Measurements from ENCODE around the gene TLX3.

Gene TLX3

DNA sequence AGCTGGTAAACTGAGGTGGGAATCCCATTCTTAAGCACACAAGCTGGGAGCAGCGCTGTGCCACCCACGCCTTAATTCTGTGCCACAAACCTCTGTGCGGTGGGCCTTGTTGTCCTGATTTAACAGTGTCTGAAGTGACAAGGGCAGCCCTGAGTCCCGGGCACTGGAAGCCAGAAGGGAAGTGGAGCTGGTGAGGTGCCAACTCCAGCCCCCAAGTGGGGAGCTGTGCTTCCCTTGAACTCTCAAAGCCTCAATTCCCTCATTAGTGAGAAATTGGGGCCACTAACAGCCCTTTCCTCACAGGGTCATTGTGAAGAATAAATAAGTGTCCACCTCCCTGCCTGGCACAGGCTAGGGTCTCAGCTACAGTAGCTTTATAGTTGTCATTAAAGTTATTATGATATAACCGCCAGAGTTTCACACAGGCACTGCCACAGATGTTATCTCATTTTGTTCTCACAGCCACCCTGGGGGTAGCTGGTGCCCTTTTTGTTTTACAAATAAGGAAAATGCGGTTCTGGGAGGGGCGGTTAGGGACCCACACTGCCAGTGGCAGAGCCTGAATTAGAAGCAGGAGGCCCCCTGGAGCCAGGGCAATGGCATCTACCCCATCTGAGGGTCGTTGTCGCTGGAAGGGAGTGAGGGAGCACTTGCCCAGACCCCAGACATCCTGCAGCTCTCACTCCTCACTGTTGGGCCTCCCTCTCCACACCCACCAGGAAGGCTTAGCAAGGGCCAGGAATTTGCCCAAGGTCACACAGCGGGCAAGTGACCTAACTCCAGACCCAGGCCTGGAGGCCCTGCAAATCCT is 2.1 kb upstream of the TLX3 start:
- FAIRE-seq, result no peak

DNA sequence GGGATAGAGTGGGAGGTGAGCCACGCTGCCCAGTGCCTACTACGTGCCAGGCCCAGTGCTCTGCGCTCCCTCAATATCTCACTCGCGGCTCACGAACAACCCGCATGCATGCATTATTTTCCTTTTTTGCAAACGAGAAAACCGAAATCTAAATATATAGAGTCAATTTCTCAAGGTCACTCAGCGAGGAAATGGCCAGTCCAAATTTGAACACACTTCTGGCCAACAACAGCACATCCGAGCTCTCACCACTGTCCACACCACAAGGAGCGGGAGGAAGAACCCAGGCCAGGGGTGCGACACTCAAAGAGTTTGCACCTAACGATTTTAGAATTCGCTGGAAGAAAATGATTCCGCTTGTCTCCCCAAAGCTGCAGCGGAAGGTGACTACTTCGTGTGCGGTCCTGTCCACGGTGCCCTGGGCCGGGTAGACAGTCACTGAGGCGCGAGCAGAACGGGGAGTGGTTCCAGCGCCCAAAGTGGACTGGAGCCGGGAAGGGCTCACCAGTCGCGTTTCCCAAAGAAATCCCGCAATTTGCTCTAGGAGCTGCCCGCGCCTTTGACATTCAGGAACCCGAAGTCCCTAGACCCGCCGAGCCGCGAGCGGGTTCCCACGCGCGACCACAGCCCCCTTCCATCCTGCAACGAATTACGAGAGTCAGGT is 1.1 kb upstream of the TLX3 start:
- FAIRE-seq, result no peak

DNA sequence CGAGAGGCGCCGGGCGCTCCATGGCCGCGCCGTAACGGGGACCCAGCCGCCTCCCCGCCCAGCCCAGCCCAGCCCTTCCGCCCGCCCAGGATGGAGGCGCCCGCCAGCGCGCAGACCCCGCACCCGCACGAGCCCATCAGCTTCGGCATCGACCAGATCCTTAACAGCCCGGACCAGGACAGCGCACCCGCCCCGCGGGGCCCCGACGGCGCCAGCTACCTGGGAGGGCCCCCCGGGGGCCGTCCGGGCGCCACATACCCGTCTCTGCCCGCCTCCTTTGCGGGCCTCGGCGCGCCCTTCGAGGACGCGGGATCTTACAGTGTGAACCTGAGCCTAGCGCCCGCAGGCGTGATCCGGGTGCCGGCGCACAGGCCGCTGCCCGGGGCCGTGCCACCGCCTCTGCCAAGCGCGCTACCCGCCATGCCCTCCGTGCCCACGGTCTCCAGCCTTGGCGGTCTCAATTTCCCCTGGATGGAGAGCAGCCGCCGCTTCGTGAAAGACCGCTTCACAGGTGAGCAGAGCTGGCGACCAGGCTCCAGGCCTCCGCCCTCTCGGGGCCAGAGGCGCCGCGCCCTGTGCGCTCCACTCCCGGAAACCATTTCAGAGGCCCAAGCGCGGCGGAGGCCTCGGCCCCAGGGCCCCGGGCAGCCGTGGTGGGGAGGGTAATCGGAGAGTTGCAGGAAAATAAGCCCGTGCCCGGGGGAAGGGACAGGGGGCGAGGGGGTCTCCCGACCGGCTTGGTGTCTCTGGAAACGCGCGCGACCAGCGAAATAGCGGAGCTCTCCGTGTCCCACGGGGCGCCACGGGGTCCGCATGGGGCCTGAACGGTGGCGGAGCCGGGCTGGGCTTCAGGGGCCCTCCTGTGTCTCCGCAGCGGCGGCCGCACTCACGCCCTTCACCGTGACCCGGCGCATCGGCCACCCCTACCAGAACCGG is 496 bp downstream of the TLX3 start:
- FAIRE-seq, result no peak

DNA sequence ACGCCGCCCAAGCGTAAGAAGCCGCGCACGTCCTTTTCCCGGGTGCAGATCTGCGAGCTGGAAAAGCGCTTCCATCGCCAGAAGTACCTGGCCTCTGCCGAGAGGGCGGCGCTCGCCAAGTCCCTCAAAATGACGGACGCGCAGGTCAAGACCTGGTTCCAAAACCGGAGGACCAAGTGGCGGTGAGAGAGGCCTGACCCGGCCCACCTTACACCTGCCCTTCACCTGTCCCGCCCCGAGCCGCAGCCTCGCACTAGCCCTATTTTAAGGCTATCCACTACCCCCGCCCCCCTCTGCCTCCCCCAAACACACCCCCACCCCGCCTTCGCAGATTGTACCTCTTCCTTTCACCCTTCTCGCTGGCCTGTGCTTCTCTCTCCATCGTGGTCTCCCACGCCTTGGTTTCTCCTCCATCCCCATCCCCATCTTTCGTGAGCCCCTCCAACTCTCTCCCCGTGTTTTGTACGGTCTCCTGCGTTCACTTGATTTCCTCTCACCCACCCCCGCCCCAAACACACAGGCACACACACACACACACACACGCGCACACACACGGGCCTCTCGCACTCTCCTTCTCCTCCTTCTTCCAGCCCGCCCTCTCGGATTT is 1.3 kb downstream of the TLX3 start:
- no peak for FAIRE-seq

DNA sequence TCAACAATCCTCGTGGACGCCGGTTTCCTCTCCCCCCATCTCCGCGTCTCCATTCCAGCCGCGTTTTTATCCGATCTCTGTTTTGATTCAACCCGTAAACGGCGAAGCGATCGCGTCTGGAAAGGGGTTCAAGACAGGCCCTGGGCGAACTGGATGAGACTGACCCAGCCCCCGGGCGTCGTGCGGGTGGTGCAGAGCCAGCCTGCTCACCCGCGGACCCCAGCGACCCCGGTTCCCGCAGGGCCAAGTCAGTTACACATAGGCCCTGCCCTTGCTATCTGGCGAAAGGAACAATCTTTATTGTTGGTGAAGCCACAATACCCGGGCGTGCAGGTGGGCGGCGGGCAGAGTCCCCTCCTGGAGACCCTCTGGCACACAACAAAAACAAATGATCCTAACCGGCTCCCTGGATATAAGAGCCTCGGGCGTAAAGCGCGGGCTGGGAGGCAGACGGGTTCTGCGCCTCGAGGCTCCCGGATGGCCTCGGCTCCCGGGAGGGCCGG is 1.8 kb downstream of the TLX3 start:
- no peak for FAIRE-seq

DNA sequence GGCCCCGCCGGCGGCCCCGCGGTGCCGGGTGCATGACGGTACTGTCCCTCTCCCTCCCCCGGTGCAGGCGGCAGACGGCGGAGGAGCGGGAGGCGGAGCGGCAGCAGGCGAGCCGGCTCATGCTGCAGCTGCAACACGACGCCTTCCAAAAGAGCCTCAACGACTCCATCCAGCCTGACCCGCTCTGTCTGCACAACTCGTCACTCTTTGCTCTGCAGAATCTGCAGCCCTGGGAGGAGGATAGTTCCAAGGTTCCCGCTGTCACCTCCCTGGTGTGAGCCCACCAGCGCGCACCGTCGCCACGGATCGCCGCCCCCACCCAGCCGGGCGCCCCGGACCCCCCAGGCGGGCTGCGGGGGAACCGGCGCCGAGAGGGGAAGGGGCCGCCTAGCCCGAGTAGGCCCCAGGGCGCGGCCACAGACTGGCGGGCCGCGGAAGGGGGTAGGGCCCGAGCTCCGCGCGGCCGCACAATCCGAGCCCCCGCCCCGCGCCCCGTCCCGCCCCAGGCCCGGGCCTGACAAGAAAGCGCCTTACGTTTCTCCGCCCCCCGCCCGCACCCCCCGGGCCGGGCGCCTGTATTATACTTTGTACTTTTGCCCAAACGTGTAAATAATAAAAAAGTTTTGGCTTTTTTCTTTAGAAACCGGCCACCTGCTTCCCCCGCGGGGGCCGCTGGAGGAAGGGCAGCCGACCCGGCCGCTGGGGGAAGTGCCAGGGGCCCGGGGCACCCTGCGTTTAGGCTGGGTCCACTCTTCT is 2.5 kb downstream of the TLX3 start:
- no peak for FAIRE-seq

DNA sequence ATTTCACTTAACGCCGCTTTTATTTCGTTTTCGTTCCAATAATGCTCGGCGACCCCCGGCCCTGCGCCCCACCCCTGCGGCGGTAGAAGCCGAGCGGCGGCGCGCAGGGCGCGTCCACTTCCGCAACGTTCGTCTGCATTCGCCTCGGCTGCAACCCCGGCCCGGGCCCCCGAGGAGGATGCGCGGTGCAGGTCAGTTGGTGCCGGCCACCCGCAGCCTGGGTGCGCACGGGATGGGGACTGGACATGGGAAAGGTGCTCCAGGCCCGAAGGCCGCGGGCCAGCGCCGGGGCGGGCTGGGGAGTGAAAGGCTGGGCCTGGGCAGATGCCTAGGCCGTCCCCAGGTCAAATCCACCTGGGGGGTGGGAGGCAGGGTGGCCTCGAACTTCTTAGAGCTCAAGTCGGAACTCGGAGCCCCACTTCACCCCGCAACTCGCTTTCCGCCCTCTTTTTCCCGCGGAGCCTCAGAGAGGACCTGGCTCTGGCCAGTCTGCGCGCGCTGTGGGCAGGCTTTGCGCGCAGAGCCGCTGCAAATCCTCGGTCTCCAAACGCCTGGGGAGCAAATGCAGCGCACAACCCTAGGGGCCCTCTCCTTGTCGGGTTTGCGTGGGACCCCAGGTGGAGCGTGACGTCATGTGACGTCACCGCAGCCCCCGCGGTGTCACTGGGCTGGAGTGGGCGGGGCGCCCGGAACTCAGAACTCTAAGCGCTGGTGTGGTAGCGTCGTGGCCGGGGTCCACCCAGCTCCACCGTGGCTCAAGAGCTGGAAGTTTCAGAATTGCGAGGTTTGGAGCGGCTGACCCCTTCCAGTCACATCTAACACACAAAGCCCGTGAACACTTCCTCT is 3.3 kb downstream of the TLX3 start:
- no peak for FAIRE-seq

DNA sequence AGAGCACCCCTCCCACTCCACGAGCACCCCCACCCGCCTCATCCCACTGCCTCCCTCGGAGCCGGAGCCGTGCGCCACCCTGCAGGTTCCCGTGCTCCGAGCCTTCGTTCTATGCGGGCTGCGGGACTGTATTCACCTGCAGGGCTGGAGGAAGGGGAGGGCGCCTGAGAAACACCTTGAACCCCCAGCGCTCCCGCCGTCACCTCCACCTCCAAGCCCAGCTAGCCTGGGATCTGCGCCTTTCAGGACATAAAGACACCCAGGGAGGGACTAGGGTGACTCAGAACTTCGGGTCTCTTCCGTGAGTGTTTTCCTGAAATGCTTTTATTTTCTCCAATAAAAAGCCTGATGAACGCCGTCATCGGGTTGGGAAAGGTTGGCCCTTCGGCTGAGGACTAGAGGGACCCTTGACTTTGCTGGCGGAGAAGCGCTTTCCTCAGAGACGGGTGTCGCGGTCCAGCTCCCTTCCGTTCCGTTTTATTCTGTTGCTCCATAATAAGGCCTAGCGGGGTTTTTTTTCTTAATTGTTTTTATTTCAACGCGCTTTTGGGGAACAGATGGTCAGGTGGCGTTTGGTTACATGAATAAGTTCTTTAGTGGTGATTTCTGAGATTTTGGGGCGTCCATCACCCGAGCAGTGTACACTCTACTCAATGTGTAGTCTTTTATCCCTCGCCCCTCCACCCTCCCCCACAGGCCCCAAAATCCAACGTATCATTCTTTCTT is 4.6 kb downstream of the TLX3 start:
- no peak for FAIRE-seq

DNA sequence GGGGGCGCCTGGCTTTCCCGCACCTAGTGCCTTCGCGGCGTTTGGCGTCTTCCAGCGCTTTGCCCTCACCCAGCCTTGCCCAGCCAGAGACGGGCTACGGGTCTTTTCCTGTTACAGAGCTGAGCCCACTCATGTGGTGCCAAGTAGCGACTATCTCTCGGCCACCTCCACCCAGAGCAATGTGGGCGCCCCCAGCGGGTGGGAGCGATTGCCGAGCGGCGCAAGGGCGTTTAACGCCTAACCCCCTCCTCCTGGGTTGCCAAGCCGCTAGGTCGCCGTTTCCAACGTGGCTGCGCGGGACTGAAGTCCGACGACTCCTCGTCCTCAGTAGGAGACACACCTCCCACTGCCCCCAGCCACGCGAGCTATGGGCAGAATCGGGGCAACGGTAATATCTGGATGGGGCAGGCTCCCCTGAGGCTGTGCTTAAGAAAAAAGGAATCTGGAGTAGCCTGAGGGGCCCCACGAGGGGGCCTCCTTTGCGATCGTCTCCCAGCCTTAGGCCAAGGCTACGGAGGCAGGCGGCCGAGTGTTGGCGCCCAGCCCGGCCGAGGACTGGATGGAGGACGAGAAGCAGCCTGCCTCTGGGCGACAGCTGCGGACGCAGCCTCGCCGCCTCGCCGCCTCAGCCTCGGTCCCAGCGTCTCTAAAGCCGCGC is 5.8 kb downstream of the TLX3 start:
- no peak for FAIRE-seq

DNA sequence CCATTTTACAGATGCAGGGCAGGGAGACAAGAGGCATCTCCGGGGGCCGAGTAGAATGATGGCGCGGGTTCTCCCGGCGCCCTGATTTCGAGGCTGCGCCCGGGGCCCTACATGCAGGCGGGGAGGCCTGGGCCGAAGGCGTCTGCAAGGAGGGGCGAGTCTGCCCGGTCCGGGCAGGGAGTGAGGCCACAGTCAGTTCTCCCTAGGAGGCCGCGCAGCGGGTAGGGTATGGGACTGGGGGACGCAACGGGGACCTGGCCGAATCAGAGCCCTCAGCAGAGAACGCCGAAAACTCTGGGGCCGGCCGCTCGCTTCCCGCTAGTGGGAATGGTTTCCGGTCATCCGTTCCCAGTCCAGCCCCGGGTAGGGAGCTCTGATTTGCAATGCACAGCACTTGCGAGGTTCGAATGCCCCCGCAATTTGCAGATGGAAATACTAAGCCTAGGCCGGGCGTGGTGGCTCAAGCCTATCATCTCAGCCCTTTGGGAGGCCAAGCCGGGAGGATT is 6.4 kb downstream of the TLX3 start:
- no peak for FAIRE-seq

DNA sequence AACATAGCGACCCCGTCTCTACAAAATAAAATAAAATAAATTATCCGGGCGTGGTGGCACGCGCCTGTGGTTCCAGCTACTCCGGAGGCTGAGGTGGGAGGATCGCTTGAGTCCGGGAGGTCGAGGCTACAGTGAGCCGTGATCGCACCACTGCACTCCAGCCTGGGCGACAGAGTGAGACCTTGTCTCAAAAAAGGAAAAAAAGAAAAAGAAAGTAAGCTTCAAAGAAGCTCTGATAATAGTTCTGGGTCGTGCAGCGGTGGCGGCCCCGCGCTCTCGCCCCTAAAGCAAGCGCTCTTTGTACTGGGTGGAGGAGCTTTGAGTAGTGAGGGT is 6.8 kb downstream of the TLX3 start:
- FAIRE-seq, result no peak

DNA sequence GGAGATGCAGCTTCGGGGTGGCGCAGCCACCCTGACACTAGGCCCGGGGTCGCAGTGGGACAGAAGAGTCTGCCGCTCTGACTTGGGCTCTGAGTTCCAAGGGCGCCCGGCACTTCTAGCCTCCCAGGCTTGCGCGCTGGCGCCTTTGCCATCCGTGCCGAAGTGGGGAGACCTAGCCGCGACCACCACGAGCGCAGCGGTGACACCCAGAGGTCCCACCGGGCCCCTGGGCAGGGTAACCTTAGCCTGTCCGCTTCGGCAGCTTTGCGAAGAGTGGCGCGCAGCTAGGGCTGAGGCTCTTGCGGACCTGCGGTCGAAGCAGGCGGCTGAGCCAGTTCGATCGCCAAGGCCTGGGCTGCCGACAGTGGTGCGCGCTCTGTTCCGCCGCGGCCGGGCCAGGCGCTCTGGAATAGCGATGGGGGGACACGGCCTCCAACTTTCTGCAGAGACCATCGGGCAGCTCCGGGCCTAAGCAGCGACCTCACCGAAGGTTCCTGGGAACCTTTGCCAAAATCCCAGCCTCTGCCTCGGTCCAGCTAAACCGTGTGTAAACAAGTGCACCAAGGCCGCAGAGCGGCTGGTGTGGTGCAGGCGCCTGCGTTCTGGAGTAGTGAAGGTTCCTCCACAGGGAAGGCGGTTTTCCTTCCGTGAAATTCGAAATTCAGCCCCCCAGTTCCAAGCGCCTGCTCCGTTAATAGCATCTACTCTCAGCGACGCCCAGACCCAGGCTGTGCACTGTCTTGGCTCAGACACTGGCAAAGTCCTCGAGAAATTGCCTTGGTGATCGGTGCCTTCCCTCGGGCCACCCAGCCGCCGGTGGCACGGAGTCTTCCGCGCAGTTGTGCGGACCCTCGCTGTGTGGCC is 7.4 kb downstream of the TLX3 start:
- no peak for FAIRE-seq

DNA sequence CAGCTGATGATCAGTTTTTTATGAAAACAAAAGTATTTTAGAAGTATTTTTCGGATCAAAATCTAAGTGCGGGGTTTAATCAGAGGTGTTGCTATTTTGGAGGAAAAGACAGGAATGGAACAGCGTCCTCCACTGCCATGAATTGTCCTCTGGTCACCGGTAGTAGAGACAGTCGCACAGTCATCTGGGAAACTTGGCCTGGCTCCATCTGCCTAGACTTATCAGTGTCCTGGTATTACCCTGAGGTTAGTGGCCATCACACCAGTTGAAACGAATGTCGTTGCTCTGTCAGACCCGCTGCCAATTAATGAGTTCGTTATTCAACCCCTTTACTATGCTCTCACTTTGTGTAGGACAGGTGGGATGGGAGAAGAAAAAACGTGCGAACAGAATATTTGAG is 8.2 kb downstream of the TLX3 start:
- no peak for FAIRE-seq

DNA sequence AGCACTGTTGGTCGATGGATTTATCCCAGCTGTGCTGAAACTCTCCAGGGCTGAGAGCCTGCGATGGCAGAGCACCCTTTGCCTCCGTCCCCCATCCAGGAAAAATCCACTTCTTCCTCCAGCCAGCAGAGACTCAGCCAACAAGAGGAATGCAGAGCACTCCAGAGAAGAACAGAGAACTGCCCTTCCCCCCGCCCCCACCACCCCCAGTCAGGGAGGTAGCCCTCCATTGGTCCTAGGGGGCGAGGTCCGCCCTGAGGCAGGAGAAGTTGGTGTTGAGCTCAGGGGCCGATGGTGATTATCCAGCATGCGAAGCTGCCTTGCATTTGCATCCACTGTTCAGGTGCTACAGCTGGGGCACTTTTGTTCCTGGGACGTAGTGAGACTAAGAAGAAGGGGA is 9.0 kb downstream of the TLX3 start:
- no peak for FAIRE-seq

DNA sequence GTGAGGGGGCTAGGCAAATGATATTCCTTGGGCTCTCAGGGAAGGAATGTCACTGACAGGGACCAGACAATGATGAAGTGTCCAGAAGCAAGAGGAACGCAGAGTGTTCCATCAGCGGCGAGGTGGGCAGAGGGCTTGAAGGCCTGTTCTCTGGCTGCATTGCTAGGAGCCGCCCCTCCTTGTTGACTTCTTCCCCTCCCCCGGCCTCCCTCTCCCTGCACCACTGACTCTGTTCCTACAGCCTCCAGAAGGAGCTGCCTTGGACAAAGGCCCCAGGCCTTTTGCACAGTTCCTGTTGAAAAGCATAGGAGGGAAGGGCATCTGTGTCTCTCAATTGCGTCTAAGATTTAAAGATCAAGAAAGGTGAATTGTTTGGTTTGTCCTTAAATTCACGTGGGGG is 12.4 kb downstream of the TLX3 start:
- FAIRE-seq, result no peak

DNA sequence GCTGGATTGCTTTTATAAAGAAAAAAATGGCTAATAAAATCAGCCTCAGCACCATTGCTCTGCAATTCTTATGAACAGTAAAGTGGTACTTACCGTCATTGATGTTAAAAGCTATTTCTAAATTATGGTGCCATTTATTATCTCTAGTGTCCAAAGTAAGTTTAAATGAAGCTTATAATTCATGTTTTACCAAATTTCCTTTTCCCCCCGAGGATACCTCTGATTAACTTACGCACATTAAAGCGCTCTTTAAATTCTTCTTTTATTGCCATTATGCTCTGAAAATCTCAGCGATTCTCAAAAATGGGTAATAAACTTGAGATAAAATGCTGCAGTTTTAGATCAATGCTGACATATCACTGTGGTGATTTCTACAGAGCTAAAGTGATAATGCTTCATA is 13.5 kb downstream of the TLX3 start:
- FAIRE-seq, result no peak

DNA sequence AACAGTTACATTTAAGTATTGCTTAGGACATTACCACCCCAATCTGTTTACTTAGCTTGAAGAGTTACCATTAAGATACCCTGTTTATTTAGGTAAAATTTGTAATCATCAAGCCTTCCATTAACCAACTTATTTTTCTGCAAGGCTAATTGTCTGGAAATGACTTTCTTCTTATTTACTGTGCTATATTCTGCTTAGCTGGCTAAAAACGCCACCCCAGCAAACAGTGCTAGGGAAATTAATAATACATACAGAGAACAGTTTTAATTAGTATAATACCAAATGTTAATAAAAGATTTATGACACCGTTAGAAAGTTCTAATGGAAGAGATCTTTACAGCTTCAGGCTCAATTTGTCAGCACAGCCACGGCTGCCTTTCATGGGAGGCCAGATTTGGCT is 14.0 kb downstream of the TLX3 start:
- no peak for FAIRE-seq

DNA sequence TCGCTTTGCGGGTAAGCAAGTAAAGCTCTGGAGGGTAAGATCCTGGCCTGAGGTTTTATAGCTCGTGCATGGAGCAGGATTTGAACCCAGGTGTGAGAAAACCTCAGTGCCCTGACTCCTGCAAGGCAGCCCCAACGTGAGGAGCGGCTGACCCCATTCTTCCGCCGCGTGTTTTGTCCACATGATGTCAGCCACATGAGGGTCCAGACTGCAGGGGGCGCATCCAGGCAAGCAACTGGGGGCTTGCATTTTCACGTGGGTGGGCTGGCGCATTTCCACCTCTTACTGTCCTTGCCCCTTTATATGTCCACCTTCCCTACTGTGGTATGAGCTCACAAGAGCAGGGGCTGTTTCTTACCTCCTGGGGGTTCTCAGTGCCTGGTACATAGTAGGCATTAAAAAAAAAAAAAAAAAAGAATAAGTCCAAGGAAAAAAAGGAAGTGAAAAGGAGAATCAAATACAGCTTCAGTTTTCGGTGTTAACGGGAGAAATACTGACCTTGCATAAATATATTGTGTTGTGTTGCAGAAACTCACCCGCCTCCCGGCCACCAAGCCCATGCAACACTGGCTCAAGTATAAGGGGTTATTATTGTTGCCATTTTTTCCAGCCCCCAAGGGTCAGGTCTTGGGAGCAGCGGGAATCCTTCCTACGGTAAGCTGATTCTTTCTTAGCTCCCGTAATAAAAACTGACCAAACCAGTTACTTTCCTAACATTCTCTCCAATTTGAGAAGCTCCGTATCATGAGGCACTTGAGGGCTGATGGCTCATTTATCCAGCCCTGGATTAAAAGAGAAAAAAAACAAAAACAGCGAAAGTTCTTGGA is 15.0 kb downstream of the TLX3 start:
- FAIRE-seq, result no peak

Data from G401.6 (cell line).